IMR-90 (cell line): ENCODE results near the gene CSGALNACT2. TPM values are rescaled to one million over a fixed set of nuclear protein-coding genes. Genes with fewer than 3 reads are reported as not detected.

ENCODE experiments used
- ATAC-seq: fragments of 200-7000 bp; cut with Tn5 transposase; 2 replicates; pipeline ENCODE4 v1.9.1; 2020; ENCODE audit warnings: low read depth, mild to moderate bottlenecking, moderate library complexity
- BruUV-seq: library from RNA; stranded (reverse); fragments of 400-500 nt; replicated peaks from 2 replicates; lab custom pipeline; 2021; lab: Mats Ljungman, UMichigan
- CTCF ChIA-PET: fragments of 300-600 bp; formaldehyde crosslinking; extraction: SDS; loops from one replicate; lab custom pipeline; 2021; ENCODE audit warnings: antibody characterized with exemption; lab: Yijun Ruan, JAX
- POLR2A ChIA-PET: fragments of 300-600 bp; sonication (Branson Sonifier 250); formaldehyde crosslinking; loops from one replicate; lab custom pipeline; 2022; ENCODE audit warnings: antibody characterized with exemption; ENCODE audit not compliant: unreplicated experiment; lab: Charles Lee
- DNase-seq: peaks from one replicate; pipeline ENCODE4 v3.0.0; 2013
- H2AFZ ChIP-seq: replicated peaks from 2 replicates; pipeline ENCODE3; 2013; ENCODE audit warnings: low read length, mild to moderate bottlenecking; ENCODE audit not compliant: poor library complexity
- H2AK5ac ChIP-seq: 2 replicates; pipeline ENCODE4 v1.6.1; 2013; ENCODE audit warnings: low read depth, low read length, inconsistent platforms
- H2AK9ac ChIP-seq: replicated peaks from 2 replicates; pipeline ENCODE3; 2013; ENCODE audit warnings: mild to moderate bottlenecking, low read depth, low read length, moderate library complexity; ENCODE audit not compliant: poor library complexity
- H2BK120ac ChIP-seq: 2 replicates; pipeline ENCODE4 v1.6.1; 2013; ENCODE audit warnings: low read depth, low read length, inconsistent platforms
- H2BK15ac ChIP-seq: 3 replicates; pipeline ENCODE4 v1.6.1; 2013; ENCODE audit warnings: low read depth, low read length, inconsistent platforms
- H2BK20ac ChIP-seq: 2 replicates; pipeline ENCODE4 v1.6.1; 2013; ENCODE audit warnings: low read depth, mild to moderate bottlenecking, inconsistent platforms, low read length, moderate library complexity
- H2BK5ac ChIP-seq: 2 replicates; pipeline ENCODE4 v1.6.1; 2013; ENCODE audit warnings: mild to moderate bottlenecking, low read depth, low read length, inconsistent platforms; ENCODE audit not compliant: poor library complexity, severe bottlenecking
- H3K14ac ChIP-seq: replicated peaks from 2 replicates; pipeline ENCODE4 v1.6.1; 2013; ENCODE audit warnings: low read depth, low read length, inconsistent platforms
- H3K18ac ChIP-seq: 2 replicates; pipeline ENCODE4 v1.6.1; 2013; ENCODE audit warnings: low read depth, low read length, control low read depth
- H3K23ac ChIP-seq: 2 replicates; pipeline ENCODE4 v1.6.1; 2013; ENCODE audit warnings: low read depth, low read length, inconsistent platforms
- H3K27ac ChIP-seq: 2 replicates; pipeline ENCODE4 v1.5.1; 2013; ENCODE audit warnings: mild to moderate bottlenecking, control low read depth, low read length; ENCODE audit not compliant: insufficient read depth
- H3K27me3 ChIP-seq: 2 replicates; pipeline ENCODE4 v1.6.1; 2013; ENCODE audit warnings: low read length; ENCODE audit not compliant: control insufficient read depth, insufficient read depth
- H3K36me3 ChIP-seq: 2 replicates; pipeline ENCODE4 v1.6.1; 2013; ENCODE audit warnings: low read length, mixed read lengths; ENCODE audit not compliant: control insufficient read depth, insufficient read depth
- H3K4ac ChIP-seq: 2 replicates; pipeline ENCODE4 v1.6.1; 2013; ENCODE audit warnings: low read depth, low read length, inconsistent platforms
- H3K4me1 ChIP-seq: 2 replicates; pipeline ENCODE4 v1.6.1; 2013; ENCODE audit warnings: low read length, mixed read lengths; ENCODE audit not compliant: control insufficient read depth, insufficient read depth
- H3K4me2 ChIP-seq: 2 replicates; pipeline ENCODE4 v1.6.1; 2013; ENCODE audit warnings: low read depth, mild to moderate bottlenecking, control low read depth, low read length, moderate library complexity
- H3K4me3 ChIP-seq: 2 replicates; pipeline ENCODE4 v1.5.1; 2013; ENCODE audit warnings: low read depth, mild to moderate bottlenecking, control low read depth, low read length, moderate library complexity; ENCODE audit not compliant: insufficient read depth
- H3K56ac ChIP-seq: 2 replicates; pipeline ENCODE4 v1.6.1; 2013; ENCODE audit warnings: low read length, inconsistent platforms; ENCODE audit not compliant: insufficient read depth; ENCODE audit errors: extremely low read depth
- H3K79me1 ChIP-seq, 2 experiments: 2 replicates each; pipeline ENCODE4 v1.6.1; 2013; ENCODE audit warnings: low read length in 2 of 2, inconsistent platforms in 1 of 2, low read depth in 1 of 2
- H3K9ac ChIP-seq: 2 replicates; pipeline ENCODE4 v1.6.1; 2013; ENCODE audit warnings: low read depth, low read length, control low read depth
- H3K9me1 ChIP-seq: 2 replicates; pipeline ENCODE4 v1.6.1; 2013; ENCODE audit warnings: low read length, inconsistent platforms; ENCODE audit not compliant: insufficient read depth
- H3K9me3 ChIP-seq: 2 replicates; pipeline ENCODE4 v1.6.1; 2013; ENCODE audit warnings: low read length; ENCODE audit not compliant: control insufficient read depth, insufficient read depth
- H4K20me1 ChIP-seq: 2 replicates; pipeline ENCODE4 v1.6.1; 2013; ENCODE audit warnings: low read length, inconsistent platforms; ENCODE audit not compliant: insufficient read depth
- H4K5ac ChIP-seq: 2 replicates; pipeline ENCODE4 v1.6.1; 2013; ENCODE audit warnings: mild to moderate bottlenecking, low read depth, low read length, control low read depth
- H4K8ac ChIP-seq, 2 experiments: 2 replicates each; pipeline ENCODE4 v1.6.1; 2013; ENCODE audit warnings: low read depth in 2 of 2, low read length in 2 of 2, control low read depth in 1 of 2, inconsistent platforms in 1 of 2
- H4K91ac ChIP-seq: 2 replicates; pipeline ENCODE4 v1.6.1; 2013; ENCODE audit warnings: low read depth, low read length, inconsistent platforms; ENCODE audit not compliant: insufficient read depth
- BHLHE40 ChIP-seq: fragments of 150-350 bp; IDR thresholded peaks from 2 replicates; pipeline ENCODE4 v1.6.1; 2016; ENCODE audit warnings: mild to moderate bottlenecking, low read depth, low read length
- CEBPB ChIP-seq: IDR thresholded peaks from 2 replicates; pipeline ENCODE4 v1.6.1; 2012; ENCODE audit warnings: low read depth, low read length, improper control_type of control experiment
- CHD1 ChIP-seq: IDR thresholded peaks from 2 replicates; pipeline ENCODE4 v1.6.1; 2012; ENCODE audit warnings: low read depth, low read length, improper control_type of control experiment
- CTCF ChIP-seq: conservative IDR thresholded peaks from 2 replicates; pipeline ENCODE4 v1.5.1; 2012; ENCODE audit warnings: mild to moderate bottlenecking, low read depth, low read length, improper control_type of control experiment
- FOS ChIP-seq: fragments of 150-350 bp; IDR thresholded peaks from 2 replicates; pipeline ENCODE4 v1.6.1; 2016; ENCODE audit warnings: low read depth, low read length
- MAFK ChIP-seq: IDR thresholded peaks from 2 replicates; pipeline ENCODE4 v1.6.1; 2012; ENCODE audit warnings: low read depth, low read length, improper control_type of control experiment
- MAZ ChIP-seq: IDR thresholded peaks from 2 replicates; pipeline ENCODE4 v1.6.1; 2012; ENCODE audit warnings: low read depth, mild to moderate bottlenecking, low read length, improper control_type of control experiment, moderate library complexity, borderline replicate concordance
- MXI1 ChIP-seq: IDR thresholded peaks from 2 replicates; pipeline ENCODE4 v1.6.1; 2012; ENCODE audit warnings: low read depth, mild to moderate bottlenecking, low read length, moderate library complexity, borderline replicate concordance
- NFE2L2 ChIP-seq: fragments of 150-350 bp; IDR thresholded peaks from 2 replicates; pipeline ENCODE4 v1.6.1; 2016; ENCODE audit warnings: low read depth, mild to moderate bottlenecking, low read length
- POLR2A ChIP-seq: IDR thresholded peaks from 2 replicates; pipeline ENCODE4 v1.6.1; 2012; ENCODE audit warnings: mild to moderate bottlenecking, low read depth, low read length
- RAD21 ChIP-seq: IDR thresholded peaks from 2 replicates; pipeline ENCODE4 v1.6.1; 2012; ENCODE audit warnings: low read length, improper control_type of control experiment
- RCOR1 ChIP-seq: IDR thresholded peaks from 2 replicates; pipeline ENCODE4 v1.6.1; 2012; ENCODE audit warnings: mild to moderate bottlenecking, low read length, improper control_type of control experiment; ENCODE audit not compliant: insufficient replicate concordance
- RFX5 ChIP-seq: IDR thresholded peaks from 2 replicates; pipeline ENCODE4 v1.8.0; 2012; ENCODE audit warnings: low read depth, mild to moderate bottlenecking, low read length, moderate library complexity
- SMC3 ChIP-seq: fragments of 150-350 bp; IDR thresholded peaks from 2 replicates; pipeline ENCODE4 v1.6.1; 2016; ENCODE audit warnings: low read depth, mild to moderate bottlenecking, antibody characterized with exemption, low read length, moderate library complexity
- WGBS, 2 experiments: methylation state at CpG; one replicate each; pipeline versions ENCODE4 v1.1.5 to v1.1.7; 2013; ENCODE audit warnings: missing lambda C conversion rate in 2 of 2; ENCODE audit not compliant: insufficient read length in 1 of 2; ENCODE audit errors: extremely low coverage in 2 of 2; 5-methylcytosine and 5-hydroxymethylcytosine counted together
- dilution Hi-C: fragments of 300-500 bp; cut with HindIII; formaldehyde crosslinking; loops from one replicate; pipeline ENCODE4 v1.14.3; 2018; ENCODE audit warnings: low sequenced_read_pairs; ENCODE audit not compliant: unreplicated experiment
- in situ Hi-C: fragments of 300-500 bp; cut with MboI; formaldehyde crosslinking; loops from 3 replicates; pipeline ENCODE4 v1.14.3; 2019; ENCODE audit warnings: low sequenced_read_pairs, inconsistent platforms, mixed read lengths
- intact Hi-C: fragments of 100-400 bp; cut with micrococcal nuclease; formaldehyde crosslinking; loops from 2 replicates; pipeline ENCODE4 v1.10.0; 2022
- polyA plus RNA-seq, 3 experiments: library from polyadenylated mRNA; depleted of rRNA; stranded (reverse); fragments of >200 nt; gene quantifications; 2 replicates each; pipeline ENCODE4 v1.2.3, GENCODE V29; 2012; ENCODE audit warnings: low replicate concordance in 1 of 3
- total RNA-seq: library from RNA; depleted of rRNA; stranded (reverse); fragments of >200 nt; gene quantifications from 2 replicates; pipeline ENCODE4 v1.2.3, GENCODE V29; 2012
- TF ChIP-seq, protein P1 (sequence below): fragments of 150-350 bp; IDR thresholded peaks from 2 replicates; pipeline ENCODE4 v1.6.1; 2017; ENCODE audit warnings: mild to moderate bottlenecking, antibody characterized with exemption, low read length, low read depth
- TF ChIP-seq, protein P2 (sequence below): fragments of 150-350 bp; IDR thresholded peaks from 2 replicates; pipeline ENCODE4 v1.6.1; 2016; ENCODE audit warnings: low read depth, mild to moderate bottlenecking, low read length, moderate library complexity, borderline replicate concordance

CSGALNACT2 gene
- total and polyA plus RNA-seq, 2 of the 4 experiments (the other 2 are of a cell fraction), result 6.5 to 13.1 TPM

GRCh38 chr10:43128331-43128730, 9.9 kb upstream of the CSGALNACT2 start:
- Histone ChIP-seq H2AK9ac (no peak overlapping the region), H3K27me3 (peaks cover 12% of the 10 kb centered on the region), H3K36me3 (no peaks in the 10 kb centered on the region), H3K14ac (no peak overlapping the region), H3K4me3 (no peak overlapping the region), H3K4me1 (peaks cover 15% of the 10 kb centered on the region), H3K23ac (no peak overlapping the region), H4K5ac (no peak overlapping the region; the same call in 1 of the 2 replicates), H2BK20ac (0 out of 2 replicates have a peak overlapping the region, but pooled peaks have one; percentile 61), H3K4ac (0 out of 2 replicates have a peak overlapping the region, but pooled peaks have one; percentile 15), H3K18ac (peak overlapping the region; percentile 40), H2BK120ac (no peak overlapping the region), H3K9me3 (no peaks in the 10 kb centered on the region), H3K9ac (no peak overlapping the region), H4K91ac (no peak overlapping the region), H3K9me1 (peaks cover 10% of the 10 kb centered on the region), H2BK15ac (no peak overlapping the region), H3K79me1 (no peaks in the 10 kb centered on the region), H2AK5ac (peak overlapping the region; percentile 74), H4K8ac (no peak overlapping the region), H3K56ac (no peak overlapping the region), H4K20me1 (peaks cover 3% of the 10 kb centered on the region; the same call in 1 of the 2 replicates), H2BK5ac (no peak overlapping the region), H3K27ac (no peak overlapping the region), H3K4me2 (no peak overlapping the region), H2AFZ (no peak overlapping the region)
- dilution Hi-C loops (no loop called here), intact Hi-C loops (no loop called here), in situ Hi-C loops (loop anchor here (25.0 kb wide), 1 partner anchor 1859 kb away; the partner anchor contains the start of gene DEPP1)
- BruUV-seq, result no TSS peak
- ATAC-seq (no peak), DNase-seq (no peak)
- no CpG with 5 or more reads among the region's 8 CpGs for WGBS, 2 experiments
- POLR2A ChIA-PET, result no interaction called here
- TF ChIP-seq RFX5 (no peak), CHD1 (no peak), CTCF (no peak), MAZ (no peak), CEBPB (no peak), MAFK (no peak), MXI1 (no peak), SMC3 (no peak), RAD21 (no peak), FOS (no peak), NFE2L2 (no peak), POLR2A (no peak), BHLHE40 (no peak), RCOR1 (no peak)
- TF ChIP-seq, protein P1, sequence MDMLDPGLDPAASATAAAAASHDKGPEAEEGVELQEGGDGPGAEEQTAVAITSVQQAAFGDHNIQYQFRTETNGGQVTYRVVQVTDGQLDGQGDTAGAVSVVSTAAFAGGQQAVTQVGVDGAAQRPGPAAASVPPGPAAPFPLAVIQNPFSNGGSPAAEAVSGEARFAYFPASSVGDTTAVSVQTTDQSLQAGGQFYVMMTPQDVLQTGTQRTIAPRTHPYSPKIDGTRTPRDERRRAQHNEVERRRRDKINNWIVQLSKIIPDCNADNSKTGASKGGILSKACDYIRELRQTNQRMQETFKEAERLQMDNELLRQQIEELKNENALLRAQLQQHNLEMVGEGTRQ, result no peak
- TF ChIP-seq, protein P2, sequence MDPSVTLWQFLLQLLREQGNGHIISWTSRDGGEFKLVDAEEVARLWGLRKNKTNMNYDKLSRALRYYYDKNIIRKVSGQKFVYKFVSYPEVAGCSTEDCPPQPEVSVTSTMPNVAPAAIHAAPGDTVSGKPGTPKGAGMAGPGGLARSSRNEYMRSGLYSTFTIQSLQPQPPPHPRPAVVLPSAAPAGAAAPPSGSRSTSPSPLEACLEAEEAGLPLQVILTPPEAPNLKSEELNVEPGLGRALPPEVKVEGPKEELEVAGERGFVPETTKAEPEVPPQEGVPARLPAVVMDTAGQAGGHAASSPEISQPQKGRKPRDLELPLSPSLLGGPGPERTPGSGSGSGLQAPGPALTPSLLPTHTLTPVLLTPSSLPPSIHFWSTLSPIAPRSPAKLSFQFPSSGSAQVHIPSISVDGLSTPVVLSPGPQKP, result no peak
- CTCF ChIA-PET, result interaction anchor here (0.7 kb wide), 1 partner anchor 44 kb away, joined by 4 read pairs; no protein-coding TSS in a partner anchor
